ENCODE measurements around the gene NTPCR.

The NTPCR gene

GRCh38 chr1:232982238-232982944 lies 32.0 kb downstream of the NTPCR start:
- H3K4me1 ChIP-seq (ENCODE audit: insufficient read depth, low read length): no peaks in the 10 kb centered on the region
- H3K27ac ChIP-seq (ENCODE audit: low read length): no peak overlapping the region
- H3K27me3 ChIP-seq (ENCODE audit: insufficient read depth, low read length): no peaks in the 10 kb centered on the region
- H3K36me3 ChIP-seq (ENCODE audit: insufficient read depth, low read depth, low read length): peaks cover 30% of the 10 kb centered on the region
- H3K9ac ChIP-seq (ENCODE audit: low read depth, low read length): no peak overlapping the region
- H3K4me3 ChIP-seq (ENCODE audit: low read length): no peak overlapping the region
- H3K9me3 ChIP-seq (ENCODE audit: insufficient read depth, low read depth, low read length): no peaks in the 10 kb centered on the region

GRCh38 chr1:232983375-232983774 lies 33.0 kb downstream of the NTPCR start:
- no peaks in the 10 kb centered on the region for H3K27me3 ChIP-seq (ENCODE audit: insufficient read depth, low read length)
- H3K9ac ChIP-seq (ENCODE audit: low read depth, low read length): no peak overlapping the region
- H3K36me3 ChIP-seq (ENCODE audit: insufficient read depth, low read depth, low read length): peaks cover 22% of the 10 kb centered on the region
- no peaks in the 10 kb centered on the region for H3K4me1 ChIP-seq (ENCODE audit: insufficient read depth, low read length)
- H3K4me3 ChIP-seq (ENCODE audit: low read length): no peak overlapping the region
- H3K9me3 ChIP-seq (ENCODE audit: insufficient read depth, low read depth, low read length): no peaks in the 10 kb centered on the region
- H3K27ac ChIP-seq (ENCODE audit: low read length): no peak overlapping the region

GRCh38 chr1:232983817-232984567 lies 33.6 kb downstream of the NTPCR start:
- Histone ChIP-seq H3K4me1 (ENCODE audit: insufficient read depth, low read length) (no peaks in the 10 kb centered on the region), H3K9ac (ENCODE audit: low read depth, low read length) (no peak overlapping the region), H3K36me3 (ENCODE audit: insufficient read depth, low read depth, low read length) (peaks cover 16% of the 10 kb centered on the region), H3K4me3 (ENCODE audit: low read length) (no peak overlapping the region), H3K9me3 (ENCODE audit: insufficient read depth, low read depth, low read length) (no peaks in the 10 kb centered on the region), H3K27ac (ENCODE audit: low read length) (no peak overlapping the region), H3K27me3 (ENCODE audit: insufficient read depth, low read length) (no peaks in the 10 kb centered on the region)

GRCh38 chr1:232984577-232985425 lies 34.4 kb downstream of the NTPCR start:
- Histone ChIP-seq H3K27me3 (ENCODE audit: insufficient read depth, low read length) (no peaks in the 10 kb centered on the region), H3K4me1 (ENCODE audit: insufficient read depth, low read length) (no peaks in the 10 kb centered on the region), H3K9me3 (ENCODE audit: insufficient read depth, low read depth, low read length) (no peaks in the 10 kb centered on the region), H3K36me3 (ENCODE audit: insufficient read depth, low read depth, low read length) (peaks cover 13% of the 10 kb centered on the region), H3K9ac (ENCODE audit: low read depth, low read length) (no peak overlapping the region), H3K27ac (ENCODE audit: low read length) (no peak overlapping the region), H3K4me3 (ENCODE audit: low read length) (no peak overlapping the region)

GRCh38 chr1:232985882-232986526 lies 35.6 kb downstream of the NTPCR start:
- Histone ChIP-seq H3K27ac (ENCODE audit: low read length) (no peak overlapping the region), H3K36me3 (ENCODE audit: insufficient read depth, low read depth, low read length) (peaks cover 13% of the 10 kb centered on the region), H3K9me3 (ENCODE audit: insufficient read depth, low read depth, low read length) (no peaks in the 10 kb centered on the region), H3K4me3 (ENCODE audit: low read length) (no peak overlapping the region), H3K27me3 (ENCODE audit: insufficient read depth, low read length) (no peaks in the 10 kb centered on the region), H3K9ac (ENCODE audit: low read depth, low read length) (no peak overlapping the region), H3K4me1 (ENCODE audit: insufficient read depth, low read length) (no peaks in the 10 kb centered on the region)

GRCh38 chr1:232986527-232986922 lies 36.1 kb downstream of the NTPCR start:
- H3K27me3 ChIP-seq (ENCODE audit: insufficient read depth, low read length): no peaks in the 10 kb centered on the region
- no peaks in the 10 kb centered on the region for H3K9me3 ChIP-seq (ENCODE audit: insufficient read depth, low read depth, low read length)

GRCh38 chr1:232987046-232987773 lies 36.8 kb downstream of the NTPCR start:
- Histone ChIP-seq H3K9me3 (ENCODE audit: insufficient read depth, low read depth, low read length) (no peaks in the 10 kb centered on the region), H3K27ac (ENCODE audit: low read length) (no peak overlapping the region)

More at GRCh38 chr1:232986527-232986922, 36.1 kb downstream of the NTPCR start:
- H3K36me3 ChIP-seq (ENCODE audit: insufficient read depth, low read depth, low read length): peaks cover 13% of the 10 kb centered on the region
- no peaks in the 10 kb centered on the region for H3K4me1 ChIP-seq (ENCODE audit: insufficient read depth, low read length)
- no peak overlapping the region for H3K27ac ChIP-seq (ENCODE audit: low read length)
- H3K9ac ChIP-seq (ENCODE audit: low read depth, low read length): no peak overlapping the region
- no peak overlapping the region for H3K4me3 ChIP-seq (ENCODE audit: low read length)

GRCh38 chr1:232987774-232988140 lies 37.3 kb downstream of the NTPCR start:
- no peaks in the 10 kb centered on the region for H3K4me1 ChIP-seq (ENCODE audit: insufficient read depth, low read length)
- H3K36me3 ChIP-seq (ENCODE audit: insufficient read depth, low read depth, low read length): peaks cover 19% of the 10 kb centered on the region
- H3K4me3 ChIP-seq (ENCODE audit: low read length): no peak overlapping the region
- no peaks in the 10 kb centered on the region for H3K9me3 ChIP-seq (ENCODE audit: insufficient read depth, low read depth, low read length)
- no peak overlapping the region for H3K9ac ChIP-seq (ENCODE audit: low read depth, low read length)
- H3K27me3 ChIP-seq (ENCODE audit: insufficient read depth, low read length): no peaks in the 10 kb centered on the region
- no peak overlapping the region for H3K27ac ChIP-seq (ENCODE audit: low read length)

More at GRCh38 chr1:232987046-232987773, 36.8 kb downstream of the NTPCR start:
- no peak overlapping the region for H3K4me3 ChIP-seq (ENCODE audit: low read length)
- no peak overlapping the region for H3K9ac ChIP-seq (ENCODE audit: low read depth, low read length)
- peaks cover 13% of the 10 kb centered on the region for H3K36me3 ChIP-seq (ENCODE audit: insufficient read depth, low read depth, low read length)
- H3K4me1 ChIP-seq (ENCODE audit: insufficient read depth, low read length): no peaks in the 10 kb centered on the region
- H3K27me3 ChIP-seq (ENCODE audit: insufficient read depth, low read length): no peaks in the 10 kb centered on the region

- no peak overlapping the region for H3K27ac ChIP-seq (ENCODE audit: low read length)
- H3K4me1 ChIP-seq (ENCODE audit: insufficient read depth, low read length): no peaks in the 10 kb centered on the region
- H3K4me3 ChIP-seq (ENCODE audit: low read length): no peak overlapping the region
- peaks cover 6% of the 10 kb centered on the region for H3K9me3 ChIP-seq (ENCODE audit: insufficient read depth, low read depth, low read length)
- no peak overlapping the region for H3K9ac ChIP-seq (ENCODE audit: low read depth, low read length)
- H3K27me3 ChIP-seq (ENCODE audit: insufficient read depth, low read length): no peaks in the 10 kb centered on the region
- peaks cover 24% of the 10 kb centered on the region for H3K36me3 ChIP-seq (ENCODE audit: insufficient read depth, low read depth, low read length)
Measured at GRCh38 chr1:232988572-232989040, 38.2 kb downstream of the NTPCR start.

GRCh38 chr1:232990176-232991128 lies 40.0 kb downstream of the NTPCR start:
- Histone ChIP-seq H3K9me3 (ENCODE audit: insufficient read depth, low read depth, low read length) (peaks cover 20% of the 10 kb centered on the region), H3K9ac (ENCODE audit: low read depth, low read length) (no peak overlapping the region), H3K4me3 (ENCODE audit: low read length) (no peak overlapping the region), H3K4me1 (ENCODE audit: insufficient read depth, low read length) (no peaks in the 10 kb centered on the region), H3K27ac (ENCODE audit: low read length) (no peak overlapping the region), H3K36me3 (ENCODE audit: insufficient read depth, low read depth, low read length) (peaks cover 36% of the 10 kb centered on the region), H3K27me3 (ENCODE audit: insufficient read depth, low read length) (no peaks in the 10 kb centered on the region)

All from iPS-20b (cell line).